GM12878 (cell line): Measurements from ENCODE around the gene XCR1. TPM values are rescaled to one million over a fixed set of nuclear protein-coding genes. Genes with fewer than 3 reads are reported as not detected.

Experiments
- ATAC-seq: fragments of 200-7000 bp; cut with Tn5 transposase; 3 replicates; pipeline ENCODE4 v1.9.1; 2020; ENCODE audit warnings: mild to moderate bottlenecking, moderate library complexity
- BruUV-seq: library from RNA; stranded (reverse); fragments of 400-500 nt; replicated peaks from 2 replicates; lab custom pipeline; 2021; lab: Mats Ljungman, UMichigan
- CTCF ChIA-PET: fragments of 300-600 bp; sonication (Branson Sonifier 250); formaldehyde crosslinking; extraction: SDS; loops from one replicate; lab custom pipeline; 2021; ENCODE audit warnings: inconsistent platforms; lab: Yijun Ruan, JAX
- POLR2A ChIA-PET: fragments of 350-600 bp; formaldehyde crosslinking; extraction: SDS; loops from one replicate; lab custom pipeline; 2021; ENCODE audit warnings: inconsistent platforms; lab: Charles Lee
- RAD21 ChIA-PET: fragments of 300-600 bp; sonication (Branson Sonifier 250); formaldehyde crosslinking; loops from one replicate; lab custom pipeline; 2023; ENCODE audit warnings: antibody characterized with exemption; ENCODE audit not compliant: unreplicated experiment; lab: Charles Lee
- SMC1A ChIA-PET: fragments of 300-600 bp; sonication (Branson Sonifier 250); formaldehyde crosslinking; loops from one replicate; lab custom pipeline; 2023; ENCODE audit not compliant: unreplicated experiment, uncharacterized antibody; lab: Charles Lee
- DNase-seq: peaks from one replicate; pipeline ENCODE4 v3.0.0-alpha.2; 2011; ENCODE audit warnings: low read depth, low spot score
- FAIRE-seq: peaks from 3 replicates; lab custom pipeline; 2011; peaks lifted over from hg19 to GRCh38; lab: Jason Lieb, UNC
- H2AFZ ChIP-seq: 2 replicates; pipeline ENCODE4 v1.6.0; 2011; ENCODE audit warnings: low read depth, low read length, control low read depth; ENCODE audit not compliant: control insufficient read depth
- H3K27ac ChIP-seq: 2 replicates; pipeline ENCODE4 v1.5.1; 2011; ENCODE audit warnings: control low read depth; ENCODE audit not compliant: control insufficient read depth, insufficient read depth
- H3K27me3 ChIP-seq, 2 experiments: replicated peaks in 1 of 2; 2 replicates each; pipeline versions ENCODE4 v1.6.0 to v1.6.1; 2011; ENCODE audit warnings: low read length in 1 of 2; ENCODE audit not compliant: control insufficient read depth in 2 of 2, insufficient read depth in 2 of 2
- H3K36me3 ChIP-seq, 2 experiments: 2 replicates each; pipeline ENCODE4 v1.5.1; 2011; ENCODE audit warnings: low read length in 1 of 2; ENCODE audit not compliant: control insufficient read depth in 2 of 2, insufficient read depth in 2 of 2
- H3K4me1 ChIP-seq: 2 replicates; pipeline ENCODE4 v1.6.1; 2011; ENCODE audit warnings: mild to moderate bottlenecking, low read length, moderate library complexity, mixed read lengths; ENCODE audit not compliant: control insufficient read depth, insufficient read depth
- H3K4me2 ChIP-seq: 2 replicates; pipeline ENCODE4 v1.6.0; 2011; ENCODE audit warnings: control low read depth; ENCODE audit not compliant: control insufficient read depth, insufficient read depth
- H3K4me3 ChIP-seq: fragments of 200-600 bp; sonication (generic); 2 replicates; pipeline ENCODE4 v1.5.1; 2016
- H3K79me2 ChIP-seq: 2 replicates; pipeline ENCODE4 v1.6.0; 2011; ENCODE audit warnings: low read length; ENCODE audit not compliant: control insufficient read depth, insufficient read depth
- H3K9ac ChIP-seq: 2 replicates; pipeline ENCODE4 v1.8.0; 2011; ENCODE audit warnings: low read length, control low read depth, mixed read lengths; ENCODE audit not compliant: control insufficient read depth, insufficient read depth
- H3K9me3 ChIP-seq: replicated peaks from 3 replicates; pipeline ENCODE4 v1.5.1; 2011; ENCODE audit warnings: mild to moderate bottlenecking, low read length; ENCODE audit not compliant: control insufficient read depth, insufficient read depth
- H4K20me1 ChIP-seq: 2 replicates; pipeline ENCODE4 v1.6.0; 2011; ENCODE audit not compliant: control insufficient read depth, insufficient read depth
- MTA2 ChIP-seq: fragments of 450-650 bp; IDR thresholded peaks from 2 replicates; pipeline ENCODE4 v1.6.1; 2016; ENCODE audit warnings: low read depth, mild to moderate bottlenecking, moderate library complexity
- ZNF592 ChIP-seq: fragments of 450-650 bp; IDR thresholded peaks from 2 replicates; pipeline ENCODE4 v1.6.1; 2017; ENCODE audit warnings: mild to moderate bottlenecking, moderate library complexity
- ZNF622 ChIP-seq: fragments of 450-650 bp; IDR thresholded peaks from 2 replicates; pipeline ENCODE4 v1.6.1; 2017; ENCODE audit warnings: mild to moderate bottlenecking, inconsistent platforms
- ZNF687 ChIP-seq: fragments of 450-650 bp; IDR thresholded peaks from 2 replicates; pipeline ENCODE4 v1.6.1; 2017; ENCODE audit warnings: mild to moderate bottlenecking, moderate library complexity
- WGBS: methylation state at CpG from one replicate; pipeline ENCODE4 v1.1.6; 2016; ENCODE audit warnings: low lambda C conversion rate; ENCODE audit not compliant: insufficient replicate concordance, insufficient coverage; ENCODE audit errors: missing lambda C conversion rate; 5-methylcytosine and 5-hydroxymethylcytosine counted together
- in situ Hi-C: fragments of 300-500 bp; cut with MboI; formaldehyde crosslinking; loops from 9 replicates; pipeline ENCODE4 v1.14.3; 2018; ENCODE audit warnings: mixed read lengths
- intact Hi-C: fragments of 100-400 bp; cut with micrococcal nuclease; formaldehyde crosslinking; loops from one replicate; pipeline ENCODE4 v1.14.2; 2022; ENCODE audit not compliant: unreplicated experiment
- polyA plus RNA-seq, 11 experiments: library from polyadenylated mRNA; depleted of rRNA in 4 of 11; unstranded in 6 of 11; stranded (reverse) in 5 of 11; fragments of >200 nt; fragmentation: Nextera tagmentation in 4 of 11; fragmentation: Illumina TruSeq in 1 of 11; extraction: Ambion mirVana in 4 of 11; extraction: Trizol in 1 of 11; gene quantifications; 1 replicate in 1 of 11; 2 replicates in 10 of 11; pipeline versions ENCODE4 v1.2.1 to v1.2.3, GENCODE V29; 2011 to 2016; ENCODE audit warnings: inconsistent platforms in 2 of 11, missing spikeins in 2 of 11, low read depth in 1 of 11
- total RNA-seq, 4 experiments: library from RNA; depleted of rRNA in 3 of 4; stranded (reverse); fragments of >200 nt in 3 of 4; fragmentation: Illumina TruSeq in 1 of 4; extraction: Trizol in 1 of 4; gene quantifications; 2 replicates each; pipeline versions ENCODE4 v1.2.1 to v1.2.3, GENCODE V29; 2013 to 2021

Gene XCR1
- total and polyA plus RNA-seq, 10 of the 15 experiments (the other 5 are each of a cell fraction or from before 2014, with no cell fraction given), result 0.02 to 0.29 (median 0.13) TPM; not detected in 2

- no peak for DNase-seq
- Histone ChIP-seq H3K27ac (no peak overlapping the region), H3K9me3 (no peaks in the 10 kb centered on the region), H3K4me1 (peaks cover 3% of the 10 kb centered on the region), H3K4me2 (no peak overlapping the region), H3K36me3 (no peaks in the 10 kb centered on the region), H3K79me2 (no peaks in the 10 kb centered on the region), H3K27me3 (no peaks in the 10 kb centered on the region), H3K4me3 (no peak overlapping the region), H2AFZ (no peak overlapping the region), H4K20me1 (no peaks in the 10 kb centered on the region), H3K9ac (no peak overlapping the region)
- POLR2A ChIA-PET, result no interaction called here
- CTCF ChIA-PET, result interaction anchor here (0.7 to 2.3 kb wide), 6 partner anchors 8 to 72 kb away, joined by 3 to 10 read pairs (median 5); no protein-coding TSS in a partner anchor
- intact Hi-C loops (no loop called here), in situ Hi-C loops (no loop called here)
- no TSS peak for BruUV-seq
- FAIRE-seq, result no peak
- TF ChIP-seq MTA2 (0 out of 2 replicates have a peak, but pooled peaks have one; percentile 20), ZNF592 (peak; percentile 77; the same call in 1 of the 2 replicates), ZNF622 (no peak), ZNF687 (peak; percentile 74)
- peak; percentile 67 for ATAC-seq
- RAD21 ChIA-PET, result interaction anchor here (0.8 to 1.7 kb wide), 5 partner anchors 9 to 70 kb away, joined by 3 to 5 read pairs (median 3); no protein-coding TSS in a partner anchor
- 91% methylated on average over 2 of the region's 2 CpGs for WGBS
- SMC1A ChIA-PET, result interaction anchor here (0.6 to 2.4 kb wide), 8 partner anchors 12 to 67 kb away, joined by 3 to 10 read pairs (median 4); no protein-coding TSS in a partner anchor
These were observed 16.7 kb downstream of the XCR1 start for GRCh38 chr3:46010519-46011113.
